ENCODE data around the gene LHPP.

Gene LHPP

DNA sequence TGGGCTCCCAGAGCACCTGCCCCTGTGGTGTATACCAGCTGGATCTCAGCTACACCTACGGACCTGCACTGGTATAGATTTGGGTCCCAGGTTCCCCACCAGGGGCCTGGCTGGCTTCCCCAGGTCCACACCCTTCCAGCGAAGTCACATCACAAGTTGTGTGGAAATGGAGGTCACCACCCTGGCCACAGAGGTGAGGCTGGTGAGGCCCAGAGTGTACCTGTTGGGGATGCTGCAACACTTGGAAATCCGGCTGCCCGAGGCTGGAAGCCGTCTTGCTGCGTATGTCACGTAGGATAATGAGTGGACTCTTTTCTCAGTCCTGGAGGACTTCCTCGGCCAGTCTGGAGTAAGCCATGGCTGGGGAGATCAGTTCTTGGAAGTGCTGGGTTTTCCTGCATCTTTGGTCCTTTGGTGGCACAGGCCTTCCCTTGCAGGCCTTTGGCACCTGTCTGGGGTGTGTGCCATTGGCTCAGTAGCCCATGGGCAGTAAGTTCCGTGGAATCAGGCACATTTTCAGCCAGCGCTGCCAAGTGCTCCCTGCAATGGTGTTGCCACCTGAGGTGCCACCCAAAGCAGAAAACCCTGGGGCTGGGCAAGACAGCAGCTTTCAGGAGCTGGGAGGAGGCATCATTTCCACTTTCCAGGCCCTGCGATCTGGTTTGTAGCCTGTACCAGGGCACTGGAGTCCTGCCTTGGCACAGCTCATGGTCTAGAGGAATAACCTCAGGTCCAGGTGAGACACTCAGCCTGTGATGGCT lies 97.9 kb downstream of the LHPP start:
- no peak for DNase-seq

DNA sequence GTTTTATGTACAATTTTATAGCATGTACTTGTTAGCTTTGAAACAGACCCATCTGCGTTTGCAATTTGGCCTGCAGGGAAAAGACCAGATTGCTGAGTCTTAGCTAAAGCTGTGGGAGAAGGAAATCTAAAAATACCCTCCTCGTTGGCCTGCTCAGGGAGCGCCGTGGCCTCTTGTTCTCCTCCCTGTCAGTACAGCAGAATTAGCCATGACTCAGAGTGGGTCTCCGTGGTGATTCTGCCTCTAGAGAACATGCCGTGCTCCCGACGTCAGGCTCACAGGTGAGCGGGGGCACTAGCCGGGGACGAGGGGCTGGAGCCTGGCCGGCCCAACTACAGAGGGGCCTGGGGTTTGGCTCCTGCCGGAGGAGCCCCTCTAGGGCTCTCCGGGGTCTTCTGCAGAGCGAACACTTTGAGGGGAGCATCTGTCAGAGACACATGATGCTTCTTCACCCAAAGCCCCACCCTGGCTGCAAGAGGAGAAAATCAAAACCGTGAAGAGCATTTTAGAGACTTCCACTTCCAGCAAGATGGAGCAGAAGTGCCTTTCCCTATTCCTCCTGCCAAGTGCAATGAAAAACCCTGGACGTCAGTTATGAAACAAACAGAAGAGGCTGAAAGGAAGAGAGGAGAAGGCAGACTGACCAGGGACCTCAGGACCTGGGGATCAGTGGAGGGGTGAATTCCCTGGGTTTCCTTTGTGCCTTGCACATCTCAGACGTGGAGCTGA lies 98.9 kb downstream of the LHPP start:
- no peak for DNase-seq

DNA sequence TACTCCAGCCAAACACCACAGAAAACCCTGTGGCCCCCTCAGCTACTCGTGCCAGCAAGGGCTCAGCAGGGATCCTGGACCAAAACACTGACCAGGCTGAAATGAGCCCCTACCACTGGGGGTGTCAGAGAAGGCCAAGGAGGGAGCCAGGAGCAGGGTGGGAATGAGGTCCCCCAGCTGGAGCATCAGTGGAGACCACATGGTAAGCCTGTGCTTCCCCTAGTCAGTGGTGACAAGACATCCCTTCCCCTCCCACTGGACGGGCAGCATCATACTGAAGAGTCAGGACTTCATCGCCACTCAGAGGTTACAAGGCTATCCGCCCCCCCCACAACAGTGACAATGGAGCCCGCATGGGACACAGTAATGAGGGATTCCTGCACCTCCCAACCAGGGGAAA lies 99.6 kb downstream of the LHPP start:
- DNase-seq, result no peak

DNA sequence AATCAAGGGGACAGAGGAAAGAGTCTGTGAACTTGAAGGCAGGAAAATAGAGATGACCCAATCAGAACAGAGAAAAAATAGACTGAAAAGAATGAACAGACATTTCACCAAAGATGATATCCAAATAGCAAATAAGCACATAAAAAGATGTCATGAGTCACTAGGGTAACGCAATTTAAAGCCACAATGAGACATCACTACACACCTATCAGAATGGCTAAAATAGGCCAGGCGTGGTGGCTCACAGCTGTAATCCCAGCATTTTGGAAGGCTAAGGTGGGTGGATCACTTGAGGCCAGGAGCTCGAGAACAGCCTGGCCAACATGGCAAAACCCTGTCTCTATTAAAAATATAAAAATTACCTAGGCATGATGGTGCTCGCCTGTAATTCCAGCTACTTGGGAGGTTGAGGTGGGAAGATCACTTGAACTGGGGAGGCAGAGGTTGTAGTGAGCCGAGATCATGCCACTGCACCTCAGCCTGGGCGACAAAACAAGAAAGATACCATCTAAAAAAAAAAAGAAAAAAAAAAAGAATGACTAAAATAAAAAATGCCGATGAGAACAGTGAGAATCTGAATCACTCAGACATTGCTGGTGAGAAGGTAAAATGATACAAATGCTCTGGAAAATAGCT lies 100.9 kb downstream of the LHPP start:
- no peak for DNase-seq

DNA sequence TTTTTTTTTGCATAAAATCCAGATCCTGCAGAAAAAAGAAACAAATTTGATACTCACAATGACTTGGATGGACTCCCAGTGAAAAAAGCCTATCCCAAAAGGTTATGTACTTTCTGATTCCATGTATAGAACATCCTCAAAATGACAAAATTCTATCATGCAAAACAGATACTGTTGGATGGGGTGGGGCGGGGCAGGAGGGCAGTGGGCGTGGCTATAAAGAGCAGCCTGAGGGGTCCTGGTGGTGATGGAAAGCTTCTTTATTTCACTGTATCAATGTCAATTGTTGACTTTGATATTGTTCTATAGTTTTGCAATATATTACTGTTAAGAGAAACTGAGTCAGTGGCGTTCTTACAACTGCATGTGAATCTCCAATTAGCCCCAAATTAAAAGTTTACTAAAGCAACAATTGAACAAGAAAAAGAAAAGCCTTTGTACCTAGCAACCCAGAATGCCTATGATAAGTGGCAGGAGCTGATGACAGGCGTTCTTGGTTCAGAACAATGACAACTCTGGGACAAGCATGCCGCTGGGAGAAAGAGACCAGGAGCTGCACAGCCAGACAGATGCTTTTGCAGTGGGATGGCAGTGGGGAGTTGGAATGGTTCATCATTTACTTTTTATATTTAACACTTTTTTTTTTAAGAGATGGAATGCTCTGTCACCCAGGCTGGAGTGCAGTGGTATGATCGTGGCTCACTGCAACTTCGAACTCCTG lies 101.9 kb downstream of the LHPP start:
- DNase-seq, result no peak

DNA sequence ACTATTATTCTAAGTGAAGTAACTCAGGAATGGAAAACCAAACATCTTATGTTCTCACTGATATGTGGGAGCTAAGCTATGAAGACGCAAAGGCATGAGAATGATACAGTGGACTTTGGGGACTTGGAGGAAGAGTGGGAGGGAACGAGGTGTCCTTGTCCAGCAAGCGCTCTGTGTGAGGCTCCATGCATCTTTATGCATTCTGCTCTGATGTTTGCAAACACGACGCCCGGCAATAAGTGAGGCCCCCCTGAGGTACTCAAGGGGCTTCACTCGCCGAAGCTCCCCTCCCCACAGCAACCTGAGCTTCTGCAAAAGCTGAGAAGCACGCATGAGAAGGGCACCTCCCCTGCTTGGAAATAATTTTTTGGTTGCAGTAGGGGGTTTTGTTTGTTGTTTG lies 103.3 kb downstream of the LHPP start:
- no peak for DNase-seq

DNA sequence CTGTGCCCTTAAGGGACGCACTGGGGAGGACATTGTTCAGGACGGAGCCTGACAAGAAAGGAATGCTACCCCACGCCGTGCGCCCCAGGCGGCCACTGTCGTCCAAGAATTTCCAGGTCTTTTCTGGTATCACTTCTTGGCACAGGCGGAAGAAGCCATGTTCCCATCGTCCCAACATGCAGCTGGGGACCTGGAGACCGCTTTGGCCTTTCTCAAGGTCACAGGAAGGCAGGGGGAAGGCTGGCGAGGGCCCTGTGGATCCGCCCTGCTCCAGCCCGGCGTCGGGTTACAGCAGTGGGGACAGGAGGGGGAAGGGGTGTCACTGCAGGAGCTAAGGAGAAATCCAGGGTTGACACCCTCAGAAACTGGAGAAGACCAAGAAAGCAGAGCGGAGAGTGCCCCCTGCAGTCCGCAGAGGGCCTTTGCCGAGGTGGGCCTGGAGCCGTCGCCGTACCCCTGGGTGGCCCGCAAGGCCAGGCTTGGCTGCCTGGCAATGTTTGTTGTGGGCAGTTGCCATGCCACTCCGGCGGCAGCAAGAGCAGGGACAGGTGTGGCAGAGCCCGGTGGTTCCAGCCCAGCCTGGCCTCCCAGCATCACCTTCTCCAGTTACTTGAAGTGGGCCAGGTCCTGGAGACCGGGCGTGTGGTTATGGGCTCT lies 104.1 kb downstream of the LHPP start:
- peak; percentile 90 for DNase-seq

DNA sequence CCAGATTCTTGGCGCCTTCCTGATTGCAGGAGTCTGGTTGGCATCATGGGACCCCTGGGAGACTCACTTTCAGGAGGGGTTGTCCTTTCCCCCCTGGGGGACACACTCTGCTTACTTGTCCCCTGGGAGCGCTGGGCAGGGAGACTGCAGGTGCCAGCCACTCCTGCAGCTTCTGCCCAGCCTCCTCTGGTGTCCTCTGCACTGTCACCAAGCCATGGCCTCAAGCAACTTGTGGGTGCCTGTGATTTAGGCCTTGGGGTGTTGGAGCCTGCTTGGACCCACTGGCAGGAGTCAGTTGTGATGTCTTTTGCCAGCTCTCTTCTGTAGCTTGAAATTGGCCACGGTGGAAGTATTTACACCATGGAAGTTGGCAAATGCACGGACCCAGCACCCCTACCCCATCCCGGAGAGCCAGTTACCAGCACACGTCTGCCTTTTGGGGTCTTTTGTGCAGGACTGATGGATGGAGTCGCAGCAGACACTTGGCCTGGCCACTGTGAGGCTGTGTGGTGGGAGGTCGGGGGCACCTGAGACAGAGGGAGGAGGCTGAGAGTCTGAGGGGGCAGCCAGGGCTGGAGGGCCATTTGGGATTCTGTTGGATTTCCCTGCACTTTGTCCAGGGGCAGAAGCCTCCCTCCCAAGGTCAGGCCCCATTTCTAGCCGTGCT lies 104.7 kb downstream of the LHPP start:
- no peak for DNase-seq

DNA sequence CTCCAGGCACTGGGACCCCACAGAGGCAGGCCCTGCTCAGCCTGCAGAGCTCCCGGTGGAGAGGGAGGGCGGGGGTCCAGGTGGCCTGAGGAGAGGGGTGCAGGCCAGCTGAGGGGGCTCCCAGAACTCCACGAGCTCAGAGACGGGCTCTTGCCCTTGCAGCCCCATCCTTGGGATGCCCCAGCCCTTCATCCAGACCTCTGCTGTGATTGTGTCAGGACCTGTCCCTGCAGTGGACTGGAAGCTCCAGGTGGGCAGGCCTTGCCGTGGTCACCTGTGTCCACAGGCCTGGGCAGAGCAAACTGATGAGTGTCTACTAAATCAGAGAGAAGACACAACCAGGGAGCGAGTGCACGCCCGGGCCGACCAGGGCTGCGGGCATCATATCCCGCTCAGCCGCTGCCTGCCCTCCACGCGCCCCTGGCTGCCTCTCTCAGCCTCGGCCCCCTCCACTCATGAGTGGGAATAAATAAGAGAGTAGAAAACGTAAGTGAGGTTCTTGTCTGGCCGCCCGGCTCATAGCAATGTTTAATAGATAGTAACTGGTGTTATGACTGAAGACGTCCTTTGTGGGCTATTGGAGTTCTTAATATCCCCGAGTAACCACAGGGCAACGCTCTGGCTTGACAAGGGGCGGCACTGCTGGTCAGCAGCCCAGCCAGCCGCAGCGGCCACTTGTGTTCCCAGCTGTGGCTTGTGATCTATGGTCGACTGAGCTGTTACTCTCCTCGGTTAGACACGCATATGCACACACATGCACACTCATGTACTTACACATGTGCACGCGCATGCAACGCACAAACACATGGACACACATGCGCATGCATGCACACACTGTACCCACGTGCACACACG lies 105.6 kb downstream of the LHPP start:
- no peak for DNase-seq

DNA sequence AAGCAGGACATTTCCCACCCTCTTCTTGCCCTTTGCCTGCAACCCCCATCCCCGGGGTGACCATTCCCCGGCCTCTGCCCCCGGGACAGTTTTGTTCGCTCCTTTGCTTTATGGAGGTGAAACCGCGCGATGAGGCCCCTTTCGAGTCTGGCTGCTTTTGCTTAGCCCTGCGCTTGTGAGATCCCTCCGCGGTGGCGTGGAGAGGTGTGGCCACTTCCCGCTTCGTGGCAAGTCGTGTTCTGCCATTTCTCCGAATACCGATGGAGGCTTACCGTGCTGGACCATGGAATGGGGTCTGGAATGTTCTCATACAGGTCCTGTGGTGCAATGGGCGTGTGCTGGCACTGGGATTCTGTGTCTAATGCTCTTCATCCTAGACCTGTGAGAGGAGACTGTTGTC lies 106.7 kb downstream of the LHPP start:
- no peak for DNase-seq

DNA sequence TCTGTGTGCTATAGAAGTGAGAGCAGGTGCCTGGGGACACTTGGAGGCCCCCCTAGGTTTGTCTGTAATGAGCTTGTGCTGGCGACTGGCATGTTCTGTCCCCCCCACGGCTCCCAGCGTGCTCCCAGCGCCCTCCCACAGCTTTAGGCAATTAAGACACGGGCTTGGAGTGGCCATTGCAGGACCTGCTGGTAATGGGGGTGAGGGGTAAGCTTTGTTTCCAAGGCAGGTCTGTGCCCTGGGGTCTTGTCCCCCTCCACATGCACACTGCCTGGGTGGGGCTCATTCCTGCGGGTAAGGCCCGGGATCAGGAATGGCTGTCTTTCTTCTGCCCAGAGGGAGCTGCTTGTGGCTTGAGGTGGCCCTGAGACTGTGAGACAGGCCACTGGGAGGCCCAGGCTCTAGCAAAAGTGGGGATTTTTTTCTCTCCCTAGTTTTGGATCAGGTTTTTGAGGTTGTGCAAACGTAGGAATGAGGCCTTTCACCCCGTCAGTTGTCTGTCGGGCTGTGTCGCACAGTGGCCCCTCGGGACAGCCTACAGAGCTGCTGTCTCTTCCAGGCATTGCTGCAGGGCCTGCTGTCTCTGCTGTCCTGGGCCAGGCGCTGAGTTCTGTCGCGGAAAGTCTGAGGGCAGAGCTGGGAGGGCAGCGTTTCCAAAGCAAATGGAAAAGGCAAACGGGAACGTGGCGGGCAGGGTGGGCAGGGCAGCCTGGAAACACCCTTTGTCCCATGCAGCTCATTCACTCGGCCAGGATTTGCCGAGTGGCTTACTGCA lies 107.4 kb downstream of the LHPP start:
- DNase-seq, result no peak

DNA sequence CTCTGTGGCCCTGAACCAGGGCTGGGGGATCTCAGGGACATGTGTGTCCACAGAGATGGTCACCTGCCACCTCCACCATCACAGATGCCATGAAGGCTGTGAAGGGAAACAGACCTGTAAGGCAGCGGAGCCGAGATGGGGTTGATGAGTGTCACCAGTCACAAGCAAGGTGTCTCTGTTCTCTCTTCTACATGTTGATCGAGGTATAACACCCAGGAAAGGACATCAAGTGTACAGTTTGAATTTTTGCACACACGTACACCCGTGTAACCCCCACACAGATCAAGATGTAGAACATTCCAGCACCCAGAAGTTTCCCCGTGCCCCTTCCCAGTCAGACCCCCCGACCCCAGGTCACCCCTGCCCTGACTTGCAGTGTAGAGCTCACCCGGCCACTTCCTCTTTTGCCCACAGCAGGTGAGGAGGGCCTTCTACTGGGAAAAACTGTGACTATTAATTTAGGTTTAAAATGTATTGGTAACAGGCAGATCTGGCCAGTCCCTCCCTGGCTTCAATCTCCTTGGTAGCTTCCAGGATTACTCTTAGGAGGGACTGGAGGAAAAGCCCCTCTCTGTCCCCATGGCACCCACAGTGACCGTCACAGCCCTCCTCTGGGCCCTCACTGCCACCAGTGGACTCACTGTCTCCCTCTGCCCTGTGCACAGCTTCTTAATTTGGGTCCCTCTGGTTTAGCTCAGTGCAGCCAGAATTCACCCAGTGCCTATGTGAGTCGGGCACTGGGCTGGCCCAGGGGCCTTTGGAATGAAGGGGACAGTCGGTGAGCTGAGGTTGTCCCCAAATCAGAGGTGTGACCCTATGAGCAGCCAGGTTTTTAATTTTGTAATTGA lies 108.2 kb downstream of the LHPP start:
- no peak for DNase-seq

DNA sequence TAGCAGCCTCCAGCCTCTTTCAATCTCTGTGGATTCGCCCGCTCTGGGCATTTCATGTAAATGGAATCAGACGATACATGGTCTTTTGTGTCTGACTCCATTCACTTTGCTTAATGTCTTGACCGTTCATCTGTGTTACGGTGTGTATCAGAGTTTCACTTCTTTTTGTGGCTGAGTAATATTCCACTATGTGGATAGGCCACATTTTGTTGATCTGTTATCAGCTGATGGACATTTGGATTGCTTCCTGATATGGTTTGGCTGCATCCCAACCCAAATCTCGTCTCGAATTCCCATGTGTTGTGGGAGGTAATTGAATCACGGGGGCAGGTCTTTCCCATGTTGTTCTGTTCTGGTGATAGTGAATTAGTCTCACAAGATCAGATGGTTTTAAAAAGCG lies 109.0 kb downstream of the LHPP start:
- no peak for DNase-seq

DNA sequence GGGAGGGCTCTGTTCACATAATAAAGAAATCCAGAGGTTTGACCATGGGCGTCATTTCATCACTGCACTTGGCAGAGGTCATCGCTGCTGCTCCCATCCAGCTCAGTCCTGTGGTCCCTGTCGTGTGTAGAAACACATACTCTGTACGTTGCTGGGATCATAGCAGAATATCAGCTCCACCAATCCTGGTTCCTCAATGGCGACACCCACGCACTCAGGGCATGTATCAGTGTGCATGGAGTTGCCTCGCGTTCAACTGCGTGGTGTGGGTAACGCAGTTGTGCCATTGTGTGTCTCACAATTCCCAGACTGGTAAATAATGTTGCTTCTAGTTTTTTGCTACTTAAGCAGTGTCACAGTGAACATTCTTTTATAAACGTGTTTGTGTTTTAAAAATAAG lies 111.1 kb downstream of the LHPP start:
- no peak for DNase-seq

DNA sequence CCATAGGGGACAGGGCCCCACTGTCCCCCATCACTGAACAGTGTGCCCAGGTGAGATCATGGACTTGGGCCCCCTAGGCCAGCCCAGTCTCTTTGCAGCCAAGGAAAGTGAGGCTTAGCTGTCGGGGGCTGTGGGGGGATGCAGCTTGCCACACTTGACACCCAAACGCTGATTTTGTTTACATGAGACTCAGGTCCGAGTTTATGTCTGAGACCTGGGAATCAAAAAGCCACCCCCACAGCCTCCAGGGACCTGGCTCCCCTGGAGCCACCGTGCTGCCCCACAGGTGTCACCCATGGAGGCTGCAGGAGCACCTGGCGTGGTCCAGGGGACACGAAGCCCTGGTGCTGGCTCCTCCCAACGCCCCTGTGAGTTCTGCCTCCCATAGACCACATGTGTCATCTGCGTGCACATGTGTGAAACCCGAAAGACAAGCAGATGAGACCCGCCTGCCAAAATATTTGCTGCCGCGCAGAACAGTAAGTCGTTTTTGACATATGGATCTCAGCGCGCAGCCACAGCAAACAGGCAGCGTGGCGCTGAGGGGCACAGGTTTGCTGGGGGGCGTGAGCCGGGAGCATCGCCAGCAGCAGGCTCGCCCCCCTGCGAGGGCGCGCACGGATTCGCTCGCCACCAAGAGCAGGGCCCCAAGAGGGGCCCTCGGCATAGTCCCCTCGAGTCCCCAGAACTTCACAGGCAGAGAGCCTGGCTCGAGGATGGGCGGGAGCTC lies 112.3 kb downstream of the LHPP start:
- DNase-seq, result no peak

DNA sequence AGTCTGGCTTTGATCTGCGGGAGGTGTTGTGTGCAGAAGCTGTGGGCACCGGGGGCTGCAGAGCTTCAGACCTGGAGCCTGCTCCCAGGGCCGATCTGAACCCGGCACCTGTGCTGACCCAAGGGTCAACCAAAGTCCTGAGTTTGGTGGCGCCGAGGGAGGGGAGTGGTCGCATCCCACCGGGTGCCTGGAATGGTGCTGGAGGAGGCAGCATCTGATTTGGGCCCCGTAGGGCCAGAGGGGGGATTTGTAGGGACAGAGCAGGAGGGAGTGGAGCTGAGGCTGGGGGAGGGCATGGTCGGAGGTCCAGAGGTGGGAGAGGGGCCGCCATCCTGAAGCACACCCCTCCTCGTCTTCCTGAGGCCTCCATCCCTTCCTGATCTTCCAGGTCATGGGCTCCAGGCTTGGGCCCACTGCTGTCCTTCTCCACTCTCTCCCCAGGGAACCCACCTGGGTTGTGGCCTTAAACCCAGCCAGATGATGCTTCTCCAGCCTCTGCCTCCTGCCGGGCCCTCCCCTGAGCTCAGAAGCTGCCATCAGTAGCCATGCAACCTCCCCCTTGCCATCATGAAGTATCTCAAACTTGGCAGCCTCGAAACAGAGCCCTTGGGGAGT lies 112.9 kb downstream of the LHPP start:
- DNase-seq, result no peak

DNA sequence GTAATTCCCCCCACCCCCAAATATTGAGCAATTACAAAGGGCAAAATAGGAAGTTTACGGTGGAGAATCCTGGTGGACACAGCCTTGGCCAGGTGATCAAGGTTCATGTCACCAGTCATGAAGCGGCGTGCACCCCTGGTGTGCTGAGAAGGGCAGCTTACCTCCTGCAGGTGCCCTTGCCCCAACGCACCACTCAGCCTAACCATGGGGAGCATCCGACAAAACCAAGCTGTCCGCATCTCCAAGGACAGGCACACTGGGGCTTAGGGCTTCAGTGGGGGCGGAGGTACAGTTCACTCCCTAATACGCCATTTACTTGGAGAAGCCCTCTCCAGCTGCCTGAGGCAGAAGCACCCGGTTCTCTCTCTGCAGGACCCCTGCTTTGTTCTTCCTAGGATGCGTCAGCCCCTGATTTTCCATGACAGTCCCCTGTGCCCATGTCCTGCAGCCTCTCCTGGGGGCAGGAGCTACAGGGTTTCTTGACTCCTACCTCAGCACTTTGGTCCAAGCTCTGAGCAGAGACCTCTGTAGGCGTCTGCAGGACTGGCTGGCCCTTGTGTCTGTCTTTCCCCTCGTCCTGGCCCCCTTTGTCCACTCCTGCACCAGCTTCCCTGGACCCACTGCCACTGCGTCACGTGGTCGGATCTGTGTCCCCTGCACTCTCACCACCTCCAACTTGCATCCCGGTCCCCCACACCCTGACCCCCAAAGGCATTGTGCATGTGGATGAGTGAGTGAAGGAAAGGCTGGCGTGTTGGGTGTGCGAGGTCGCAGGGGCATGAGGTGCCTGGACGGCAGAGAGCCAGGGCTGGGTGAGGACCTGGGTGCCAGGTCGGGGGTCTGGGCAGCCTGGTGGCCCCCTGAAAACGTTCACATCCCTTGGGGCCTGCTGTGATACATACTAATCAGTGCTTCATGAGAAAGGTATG lies 113.7 kb downstream of the LHPP start:
- DNase-seq, result no peak
